ENCODE data around the gene BACH1.

DNA sequence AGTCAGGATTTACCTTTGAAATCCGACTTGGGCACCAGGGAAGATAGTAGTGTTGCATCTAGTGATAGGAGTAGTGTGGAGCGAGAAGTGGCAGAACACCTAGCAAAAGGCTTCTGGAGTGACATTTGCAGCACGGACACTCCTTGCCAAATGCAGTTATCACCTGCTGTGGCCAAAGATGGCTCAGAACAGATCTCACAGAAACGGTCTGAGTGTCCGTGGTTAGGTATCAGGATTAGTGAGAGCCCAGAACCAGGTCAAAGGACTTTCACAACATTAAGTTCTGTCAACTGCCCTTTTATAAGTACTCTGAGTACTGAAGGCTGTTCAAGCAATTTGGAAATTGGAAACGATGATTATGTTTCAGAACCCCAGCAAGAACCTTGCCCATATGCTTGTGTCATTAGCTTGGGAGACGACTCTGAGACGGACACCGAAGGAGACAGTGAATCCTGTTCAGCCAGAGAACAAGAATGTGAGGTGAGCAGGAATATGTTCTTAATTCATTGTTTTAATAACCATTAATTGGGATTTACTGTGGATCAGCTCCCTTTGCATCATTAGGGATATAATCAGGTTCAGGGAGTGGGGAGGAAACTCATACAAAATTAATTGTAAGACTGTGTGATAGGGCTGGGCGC is 28.3 kb downstream of the BACH1 start:
- TF ChIP-seq, protein P1, sequence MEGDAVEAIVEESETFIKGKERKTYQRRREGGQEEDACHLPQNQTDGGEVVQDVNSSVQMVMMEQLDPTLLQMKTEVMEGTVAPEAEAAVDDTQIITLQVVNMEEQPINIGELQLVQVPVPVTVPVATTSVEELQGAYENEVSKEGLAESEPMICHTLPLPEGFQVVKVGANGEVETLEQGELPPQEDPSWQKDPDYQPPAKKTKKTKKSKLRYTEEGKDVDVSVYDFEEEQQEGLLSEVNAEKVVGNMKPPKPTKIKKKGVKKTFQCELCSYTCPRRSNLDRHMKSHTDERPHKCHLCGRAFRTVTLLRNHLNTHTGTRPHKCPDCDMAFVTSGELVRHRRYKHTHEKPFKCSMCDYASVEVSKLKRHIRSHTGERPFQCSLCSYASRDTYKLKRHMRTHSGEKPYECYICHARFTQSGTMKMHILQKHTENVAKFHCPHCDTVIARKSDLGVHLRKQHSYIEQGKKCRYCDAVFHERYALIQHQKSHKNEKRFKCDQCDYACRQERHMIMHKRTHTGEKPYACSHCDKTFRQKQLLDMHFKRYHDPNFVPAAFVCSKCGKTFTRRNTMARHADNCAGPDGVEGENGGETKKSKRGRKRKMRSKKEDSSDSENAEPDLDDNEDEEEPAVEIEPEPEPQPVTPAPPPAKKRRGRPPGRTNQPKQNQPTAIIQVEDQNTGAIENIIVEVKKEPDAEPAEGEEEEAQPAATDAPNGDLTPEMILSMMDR (IDR thresholded peaks at IDR 0.05; ENCODE audit: low read depth, low read length, poor library complexity, severe bottlenecking), result no peak
- no peak for TF ChIP-seq EZH2phosphoT487 (IDR thresholded peaks at IDR 0.05; ENCODE audit: borderline replicate concordance, low read length)
